Peyer's patch (tissue), 4 donors: ENCODE measurements around the gene ASF1B. TPM values are rescaled to one million over a fixed set of nuclear protein-coding genes. Genes with fewer than 3 reads are reported as not detected.
A peak's percentile ranks its signal among the peaks of the same experiment; 100 is the strongest.

Experiments
- DNase-seq, 3 donors: peaks; one replicate each; pipeline ENCODE4 v3.0.0-alpha.2; 2017 to 2019
- H3K27ac ChIP-seq, 4 donors: fragments of 200-600 bp; sonication (generic); one replicate each; pipeline ENCODE4 v1.5.1; 2016 to 2019
- H3K27me3 ChIP-seq, 2 donors: fragments of 200-600 bp; sonication (generic); one replicate each; pipeline ENCODE4 v1.5.1; 2019
- H3K36me3 ChIP-seq, 3 donors: fragments of 200-600 bp; sonication (generic); one replicate each; pipeline ENCODE4 v1.5.1; 2016 to 2019
- H3K4me1 ChIP-seq, 4 donors: fragments of 200-600 bp; sonication (generic); one replicate each; pipeline ENCODE4 v1.5.1; 2016 to 2019
- H3K4me3 ChIP-seq, 4 donors: fragments of 200-600 bp; sonication (generic); 1 replicate in 3 of 4; 2 replicates in 1 of 4; pipeline ENCODE4 v1.5.1; 2016 to 2019; ENCODE audit warnings: mild to moderate bottlenecking in 1 of 4
- H3K9me3 ChIP-seq, 4 donors: fragments of 200-600 bp; sonication (generic); one replicate each; pipeline ENCODE4 v1.5.1; 2016 to 2019; ENCODE audit warnings: mild to moderate bottlenecking in 1 of 4
- POLR2A ChIP-seq, 2 donors: fragments of 450-650 bp; IDR thresholded peaks; one replicate each; pipeline ENCODE4 v1.5.1; 2017; ENCODE audit warnings: antibody characterized with exemption in 2 of 2, mild to moderate bottlenecking in 2 of 2, moderate library complexity in 2 of 2
- total RNA-seq, 4 donors: library from RNA; depleted of rRNA; stranded (reverse); fragments of >200 nt; gene quantifications; one replicate each; pipeline ENCODE4 v1.1.0, GENCODE V29; 2016
- TF ChIP-seq, protein P1 (sequence below), 6 experiments: fragments of 450-650 bp in 4 of 6; fragments of 200-600 bp in 2 of 6; sonication (generic) in 1 of 6; IDR thresholded peaks; one replicate each; pipeline ENCODE4 v1.5.1; 2017 to 2019; ENCODE audit warnings: antibody characterized with exemption in 6 of 6, mild to moderate bottlenecking in 3 of 6, moderate library complexity in 1 of 6

Gene ASF1B
- total RNA-seq, 4 donors from 2014 or later: 2.3 to 12.4 (median 5.5) TPM

DNA sequence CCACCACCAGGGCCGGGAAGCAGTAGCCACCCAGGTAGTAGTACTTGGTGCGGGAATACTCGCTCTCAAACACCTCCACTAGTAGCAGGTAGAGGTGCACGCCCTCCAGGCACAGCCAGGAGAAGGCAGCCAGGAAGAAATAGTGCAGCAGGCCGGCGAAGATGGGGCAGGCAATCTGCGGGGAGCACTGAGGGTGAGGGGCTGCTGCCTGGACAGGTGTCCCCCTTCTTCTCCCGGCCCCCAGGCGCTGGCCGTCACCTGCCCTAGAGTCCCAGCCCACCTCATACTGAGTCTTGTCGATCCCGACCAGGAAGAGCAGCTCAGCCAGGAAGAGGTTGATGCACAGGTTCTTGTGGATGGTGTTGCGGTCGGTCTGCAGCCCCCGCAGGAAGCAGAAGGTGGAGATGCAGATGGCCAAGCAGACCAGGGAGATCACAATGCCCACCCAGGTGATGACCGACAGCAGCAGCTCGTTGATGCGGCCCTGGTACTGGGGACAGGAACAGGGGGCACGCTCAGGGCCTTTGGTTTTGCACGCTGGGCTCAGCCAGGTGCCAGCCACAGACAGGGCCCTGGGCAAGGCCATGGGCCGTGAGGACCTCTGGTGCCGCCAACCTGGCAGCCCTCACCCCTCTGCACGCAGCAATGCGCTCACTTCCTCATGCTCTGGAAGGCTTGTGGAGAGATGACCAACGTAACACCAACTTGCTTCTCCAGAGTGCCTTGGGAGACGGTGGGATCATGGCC lies 20.8 kb upstream of the ASF1B start:
- Histone ChIP-seq H3K9me3 (no peaks in the 10 kb centered on the region), H3K4me3 (no peak overlapping the region), H3K27ac (no peak overlapping the region), H3K4me1 (no peaks in the 10 kb centered on the region), H3K27me3 (no peaks in the 10 kb centered on the region), H3K36me3 (peaks cover 0 to 65% (median 0%) of the 10 kb centered on the region in 3 donors)
- no peak for TF ChIP-seq POLR2A (IDR thresholded peaks at IDR 0.05)
- TF ChIP-seq, protein P1, sequence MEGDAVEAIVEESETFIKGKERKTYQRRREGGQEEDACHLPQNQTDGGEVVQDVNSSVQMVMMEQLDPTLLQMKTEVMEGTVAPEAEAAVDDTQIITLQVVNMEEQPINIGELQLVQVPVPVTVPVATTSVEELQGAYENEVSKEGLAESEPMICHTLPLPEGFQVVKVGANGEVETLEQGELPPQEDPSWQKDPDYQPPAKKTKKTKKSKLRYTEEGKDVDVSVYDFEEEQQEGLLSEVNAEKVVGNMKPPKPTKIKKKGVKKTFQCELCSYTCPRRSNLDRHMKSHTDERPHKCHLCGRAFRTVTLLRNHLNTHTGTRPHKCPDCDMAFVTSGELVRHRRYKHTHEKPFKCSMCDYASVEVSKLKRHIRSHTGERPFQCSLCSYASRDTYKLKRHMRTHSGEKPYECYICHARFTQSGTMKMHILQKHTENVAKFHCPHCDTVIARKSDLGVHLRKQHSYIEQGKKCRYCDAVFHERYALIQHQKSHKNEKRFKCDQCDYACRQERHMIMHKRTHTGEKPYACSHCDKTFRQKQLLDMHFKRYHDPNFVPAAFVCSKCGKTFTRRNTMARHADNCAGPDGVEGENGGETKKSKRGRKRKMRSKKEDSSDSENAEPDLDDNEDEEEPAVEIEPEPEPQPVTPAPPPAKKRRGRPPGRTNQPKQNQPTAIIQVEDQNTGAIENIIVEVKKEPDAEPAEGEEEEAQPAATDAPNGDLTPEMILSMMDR (IDR thresholded peaks at IDR 0.05): no peak
- DNase-seq: no peak

DNA sequence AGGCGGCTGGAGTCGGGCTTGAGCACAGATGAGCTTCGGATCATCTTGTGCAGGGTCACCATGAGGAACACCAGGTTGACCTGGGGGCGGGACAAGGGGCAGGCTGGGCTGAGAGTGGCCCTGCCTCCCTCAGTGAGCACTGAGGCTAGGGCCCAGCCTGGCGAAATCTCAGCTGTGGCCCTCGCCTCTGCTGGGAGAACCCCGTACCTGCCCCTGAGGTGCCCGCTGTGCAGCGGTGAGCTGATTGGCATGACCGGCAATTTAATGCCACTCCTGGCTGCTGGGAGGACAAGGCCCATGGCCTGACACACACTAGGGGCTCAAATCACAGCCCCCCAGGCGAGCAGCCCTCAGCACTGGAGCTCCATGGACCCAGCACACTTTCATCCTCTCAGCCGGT lies 19.7 kb upstream of the ASF1B start:
- H3K9me3 ChIP-seq: no peaks in the 10 kb centered on the region
- H3K36me3 ChIP-seq: peaks cover 0 to 69% (median 0%) of the 10 kb centered on the region in 3 donors
- no peak overlapping the region for H3K27ac ChIP-seq
- TF ChIP-seq POLR2A (IDR thresholded peaks at IDR 0.05): no peak
- TF ChIP-seq, protein P1 (IDR thresholded peaks at IDR 0.05): no peak
- DNase-seq: no peak
- no peaks in the 10 kb centered on the region for H3K4me1 ChIP-seq
- H3K27me3 ChIP-seq: no peaks in the 10 kb centered on the region
- H3K4me3 ChIP-seq: no peak overlapping the region

DNA sequence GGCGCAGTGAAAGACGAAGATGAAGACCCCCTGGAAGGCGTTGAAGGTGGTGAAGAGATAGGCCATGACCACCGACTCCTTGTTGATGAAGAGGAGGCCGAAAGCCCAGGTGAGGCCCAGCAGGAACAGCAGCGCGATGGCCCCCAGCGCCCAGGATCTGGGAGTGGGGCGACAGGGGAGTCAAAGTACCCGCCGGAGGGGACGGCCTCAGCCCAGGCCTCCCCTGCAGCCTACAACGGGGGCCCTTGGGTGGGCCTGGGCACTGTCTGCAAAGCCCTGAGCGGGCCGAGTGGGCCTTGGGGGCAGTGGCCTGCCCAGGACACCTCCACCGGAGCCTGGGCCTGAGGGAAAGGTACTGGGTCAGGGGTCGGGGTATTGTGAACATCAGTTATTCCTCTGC lies 19.0 kb upstream of the ASF1B start:
- Histone ChIP-seq H3K27me3 (no peaks in the 10 kb centered on the region), H3K36me3 (peaks cover 0 to 73% (median 0%) of the 10 kb centered on the region in 3 donors), H3K4me1 (peaks cover 0 to under 1% (median 0%) of the 10 kb centered on the region in 4 donors), H3K9me3 (no peaks in the 10 kb centered on the region), H3K4me3 (no peak overlapping the region), H3K27ac (no peak overlapping the region)
- TF ChIP-seq POLR2A (IDR thresholded peaks at IDR 0.05): no peak
- TF ChIP-seq, protein P1 (IDR thresholded peaks at IDR 0.05): no peak
- no peak for DNase-seq

DNA sequence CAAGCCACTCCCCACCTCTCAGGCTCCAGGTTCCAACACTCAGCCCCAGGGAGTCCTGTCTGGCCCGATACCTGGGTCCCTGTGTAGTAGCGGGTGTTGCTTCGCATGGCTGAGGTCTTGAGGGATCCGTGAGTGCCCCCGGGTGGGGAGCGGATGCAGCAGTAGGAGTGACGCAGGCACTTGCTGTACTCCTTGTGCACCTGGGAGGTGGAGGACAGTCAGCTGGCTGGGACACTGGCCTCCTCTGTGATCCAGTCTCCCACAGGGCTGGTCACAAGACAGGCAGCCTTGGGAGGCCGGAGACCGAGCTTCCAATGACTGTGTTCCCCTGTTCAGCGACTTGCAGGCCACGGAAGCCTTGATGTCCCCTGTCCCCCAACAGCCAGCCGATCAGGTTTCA lies 16.3 kb upstream of the ASF1B start:
- Histone ChIP-seq H3K27ac (no peak overlapping the region), H3K9me3 (no peaks in the 10 kb centered on the region), H3K4me3 (no peak overlapping the region), H3K36me3 (peaks cover 0 to 53% (median 0%) of the 10 kb centered on the region in 3 donors), H3K27me3 (no peaks in the 10 kb centered on the region), H3K4me1 (peaks cover 0 to 27% (median 10%) of the 10 kb centered on the region in 4 donors)
- TF ChIP-seq POLR2A (IDR thresholded peaks at IDR 0.05): no peak
- TF ChIP-seq, protein P1 (IDR thresholded peaks at IDR 0.05): no peak
- no peak for DNase-seq

DNA sequence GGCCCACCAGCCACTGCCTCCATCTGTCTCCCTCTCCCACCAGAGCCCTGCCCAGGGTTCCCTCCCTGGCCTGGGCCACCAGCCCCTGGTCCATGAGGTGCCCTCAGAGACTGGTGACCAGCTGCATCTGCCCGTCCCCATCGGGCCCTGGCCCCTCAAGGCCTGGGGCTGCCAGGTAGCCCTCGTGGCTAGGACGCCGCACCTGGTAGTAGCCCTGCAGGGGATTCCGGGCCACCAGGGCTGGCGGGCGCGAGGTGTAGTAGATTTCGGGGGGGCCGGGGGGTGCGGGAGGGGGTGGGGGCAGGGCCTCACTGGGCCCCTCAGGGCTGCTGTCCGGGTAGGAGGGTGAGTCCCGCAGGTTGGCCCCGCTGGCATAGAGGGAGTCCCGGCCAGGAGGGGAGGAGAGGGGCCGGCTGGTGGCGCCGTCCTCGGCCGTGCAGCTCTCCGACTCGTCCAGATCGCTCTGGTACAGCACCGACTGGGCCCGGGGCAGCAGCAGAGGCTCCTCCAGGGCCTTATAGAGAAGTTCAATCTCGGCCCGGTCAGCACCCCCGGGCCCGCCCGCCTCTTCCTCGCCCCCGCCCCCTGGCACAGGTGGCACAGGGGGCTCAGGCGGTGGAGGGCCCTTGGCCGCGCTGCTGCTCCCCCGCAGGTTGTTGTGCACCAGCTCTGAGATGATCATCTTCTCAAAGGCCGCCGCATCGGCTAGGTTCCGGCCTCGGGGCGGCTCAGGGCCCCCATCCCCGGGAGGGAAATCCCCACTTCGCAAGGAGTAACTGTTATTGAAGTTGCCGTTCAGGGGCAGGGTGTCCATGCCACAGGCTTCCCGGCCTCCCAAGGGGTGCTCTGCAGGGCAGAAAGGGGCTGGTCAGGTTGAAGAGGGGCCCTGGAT lies 14.6 kb upstream of the ASF1B start:
- Histone ChIP-seq H3K4me3 (no peak overlapping the region), H3K27me3 (no peaks in the 10 kb centered on the region), H3K9me3 (no peaks in the 10 kb centered on the region), H3K27ac (peak overlapping the region in 2 of 4 donors; percentile 57 to 71), H3K36me3 (peaks cover 0 to 36% (median 0%) of the 10 kb centered on the region in 3 donors), H3K4me1 (peaks cover 0 to 27% (median 10%) of the 10 kb centered on the region in 4 donors)
- no peak for DNase-seq
- TF ChIP-seq POLR2A (IDR thresholded peaks at IDR 0.05): no peak
- TF ChIP-seq, protein P1 (IDR thresholded peaks at IDR 0.05): no peak
